NCI-H1048 (cell line): Measurements from ENCODE around the gene FOXN3.

Experiments used
- DNase-seq: peaks from one replicate; lab custom pipeline; 2025; lab: John Stamatoyannopoulos, UW

The FOXN3 gene, protein sequence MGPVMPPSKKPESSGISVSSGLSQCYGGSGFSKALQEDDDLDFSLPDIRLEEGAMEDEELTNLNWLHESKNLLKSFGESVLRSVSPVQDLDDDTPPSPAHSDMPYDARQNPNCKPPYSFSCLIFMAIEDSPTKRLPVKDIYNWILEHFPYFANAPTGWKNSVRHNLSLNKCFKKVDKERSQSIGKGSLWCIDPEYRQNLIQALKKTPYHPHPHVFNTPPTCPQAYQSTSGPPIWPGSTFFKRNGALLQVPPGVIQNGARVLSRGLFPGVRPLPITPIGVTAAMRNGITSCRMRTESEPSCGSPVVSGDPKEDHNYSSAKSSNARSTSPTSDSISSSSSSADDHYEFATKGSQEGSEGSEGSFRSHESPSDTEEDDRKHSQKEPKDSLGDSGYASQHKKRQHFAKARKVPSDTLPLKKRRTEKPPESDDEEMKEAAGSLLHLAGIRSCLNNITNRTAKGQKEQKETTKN

GRCh38 chr14:89417091-89417464 lies at the start of gene FOXN3:
Gene FOXN3 (minus strand): TSS chr14:89417233. CDS start chr14:89412476, 4,757 bp downstream.
- peak; percentile 69 for DNase-seq

GRCh38 chr14:89466484-89466883 lies 49.5 kb upstream of the FOXN3 start:
- no peak for DNase-seq

DNA sequence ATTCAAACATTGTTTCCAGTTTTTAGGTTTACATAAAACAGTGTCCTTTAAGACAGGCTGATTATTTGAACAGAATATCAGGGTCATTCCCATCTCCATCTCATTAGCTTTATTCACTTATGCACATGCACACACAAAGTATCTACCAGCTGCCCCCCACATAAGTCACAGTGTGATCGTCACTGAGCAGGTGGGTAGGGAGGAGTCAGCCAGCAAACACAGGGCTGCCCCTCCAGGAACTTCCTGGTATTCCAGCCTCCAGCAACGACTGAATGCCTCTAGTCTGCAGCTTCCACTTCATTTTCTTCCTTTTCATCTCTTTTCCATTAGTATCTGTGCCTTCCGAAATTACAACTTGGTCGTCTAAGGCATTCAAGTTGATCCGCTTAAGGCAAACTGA lies 48.8 kb upstream of the FOXN3 start:
- no peak for DNase-seq

DNA sequence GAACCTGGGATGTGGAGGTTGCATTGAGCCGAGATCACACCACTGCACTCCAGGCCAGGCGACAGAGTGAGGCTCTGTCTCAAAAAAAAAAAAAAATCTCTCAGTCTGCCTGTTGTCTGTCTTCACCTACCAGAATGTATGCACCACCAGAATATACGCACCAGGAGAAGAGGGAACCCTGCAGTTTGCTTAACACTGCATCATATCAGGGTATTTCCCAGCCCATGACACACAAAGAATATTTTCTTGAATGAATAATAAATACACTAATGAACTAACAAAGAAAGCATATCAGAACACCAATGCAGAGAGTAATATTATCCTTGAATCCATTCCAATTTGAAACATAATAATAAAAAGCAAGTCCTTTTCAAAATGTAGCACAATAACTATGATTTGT lies 44.2 kb upstream of the FOXN3 start:
- no peak for DNase-seq

DNA sequence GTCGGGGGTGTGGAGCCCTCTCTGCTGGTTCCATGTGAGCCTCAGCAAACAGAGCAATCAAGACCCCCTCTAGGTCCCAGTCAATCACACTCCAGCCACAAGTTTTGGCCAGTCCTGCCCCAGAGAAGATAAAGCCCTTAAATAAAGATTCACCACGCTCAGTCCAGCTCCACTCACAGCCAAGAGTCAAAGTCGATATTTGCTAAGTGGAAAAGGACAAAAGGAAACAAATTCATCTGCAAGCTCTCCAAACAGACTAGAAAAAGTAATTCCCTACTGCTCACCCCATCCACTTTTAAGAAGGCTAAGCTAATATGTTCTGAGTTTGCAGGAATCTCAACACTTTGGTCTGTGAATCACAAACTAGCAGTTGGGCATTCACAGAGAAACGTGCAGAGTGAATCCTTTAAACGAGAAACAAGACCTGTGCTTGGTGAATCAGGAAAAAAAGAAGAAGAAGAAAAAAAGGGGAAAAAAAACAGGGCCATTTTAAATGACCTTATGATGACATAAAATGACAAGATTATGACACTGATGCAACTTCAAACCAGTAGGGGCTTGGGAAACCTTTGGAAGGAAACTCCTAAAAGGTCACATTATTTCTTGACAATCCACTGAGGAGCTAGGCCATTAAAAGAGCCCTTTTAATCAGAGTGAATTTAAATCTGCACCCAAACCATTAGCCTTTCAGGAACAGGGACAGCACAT lies 41.8 kb upstream of the FOXN3 start:
- DNase-seq = no peak

DNA sequence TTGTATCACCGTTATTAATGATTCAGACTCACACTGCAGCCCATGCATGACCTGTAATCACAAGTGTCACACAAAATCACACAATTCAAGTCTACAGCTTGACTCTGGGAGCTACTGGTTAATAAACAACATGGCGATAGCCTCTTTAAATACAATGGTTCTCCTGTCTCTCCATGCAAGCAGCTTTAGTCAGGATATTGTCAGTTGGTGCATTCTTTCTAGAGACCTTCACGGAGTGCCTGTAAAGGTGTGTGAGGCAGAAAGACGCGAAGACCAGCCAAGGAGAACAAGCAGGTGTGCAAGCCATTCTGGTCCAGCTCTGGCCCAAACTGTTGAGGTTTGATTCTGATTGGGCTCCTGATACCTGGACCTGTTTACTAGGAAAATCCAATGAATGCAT lies 40.0 kb upstream of the FOXN3 start:
- DNase-seq = no peak

GRCh38 chr14:89455412-89455811 lies 38.4 kb upstream of the FOXN3 start:
- DNase-seq = no peak

GRCh38 chr14:89454996-89455395 lies 38.0 kb upstream of the FOXN3 start:
- no peak for DNase-seq

- DNase-seq = no peak
Measured at GRCh38 chr14:89452281-89452680, 35.2 kb upstream of the FOXN3 start.

DNA sequence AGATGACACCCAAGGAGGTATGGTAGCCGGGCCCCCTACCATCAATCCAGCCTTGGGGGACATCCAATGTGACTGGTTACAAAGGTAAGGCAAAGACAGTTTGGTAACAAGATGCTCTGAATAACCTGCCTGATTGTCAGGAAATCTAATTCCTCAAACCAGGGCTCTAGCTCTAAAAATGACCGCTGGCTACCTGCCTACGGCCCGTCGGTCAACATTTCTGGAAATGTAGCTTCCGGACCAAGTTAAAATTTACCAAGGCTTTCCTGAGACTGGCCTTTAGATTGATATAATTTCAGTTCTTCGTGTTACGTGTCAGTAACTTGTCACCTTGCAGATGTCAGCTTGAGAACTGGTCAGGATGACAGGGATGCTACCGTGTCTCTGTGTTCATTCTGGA lies 34.2 kb upstream of the FOXN3 start:
- no peak for DNase-seq

DNA sequence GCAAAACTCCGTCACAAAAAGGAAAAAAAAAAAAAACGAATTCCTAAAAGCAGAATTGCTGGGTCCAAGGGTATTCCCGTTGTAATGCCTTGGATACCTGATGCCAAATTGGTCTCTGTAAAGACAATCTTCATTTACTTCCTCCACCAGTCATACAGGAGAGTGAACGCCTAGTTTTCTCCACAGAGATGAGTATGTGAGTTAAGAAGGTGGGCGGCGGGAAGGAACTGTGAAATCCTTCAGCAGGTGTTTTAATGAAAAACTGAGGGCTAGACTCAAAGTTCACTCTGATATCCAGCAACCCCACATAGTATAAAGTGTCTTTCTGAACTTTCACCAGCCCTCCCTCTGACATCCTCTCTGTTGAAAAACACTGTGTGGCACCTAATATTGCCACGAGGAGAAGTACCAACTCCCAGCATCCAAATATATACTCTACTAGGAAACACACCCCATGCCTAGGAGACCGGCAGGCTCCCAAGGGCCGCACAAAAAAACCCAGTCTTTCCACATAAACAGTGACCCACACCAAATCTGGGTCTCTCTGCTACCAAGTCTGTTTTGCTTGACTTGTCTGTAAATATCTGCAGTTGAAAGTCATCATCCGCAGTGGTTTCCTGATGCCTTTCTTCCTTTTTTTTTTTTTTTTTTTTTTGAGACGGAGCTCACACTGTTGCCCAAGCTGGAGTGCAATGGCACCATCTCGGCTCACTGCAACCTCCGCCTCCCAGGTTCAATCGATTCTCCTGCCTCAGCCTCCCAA lies 30.3 kb upstream of the FOXN3 start:
- no peak for DNase-seq

GRCh38 chr14:89445273-89445973 lies 28.4 kb upstream of the FOXN3 start:
- no peak for DNase-seq

DNA sequence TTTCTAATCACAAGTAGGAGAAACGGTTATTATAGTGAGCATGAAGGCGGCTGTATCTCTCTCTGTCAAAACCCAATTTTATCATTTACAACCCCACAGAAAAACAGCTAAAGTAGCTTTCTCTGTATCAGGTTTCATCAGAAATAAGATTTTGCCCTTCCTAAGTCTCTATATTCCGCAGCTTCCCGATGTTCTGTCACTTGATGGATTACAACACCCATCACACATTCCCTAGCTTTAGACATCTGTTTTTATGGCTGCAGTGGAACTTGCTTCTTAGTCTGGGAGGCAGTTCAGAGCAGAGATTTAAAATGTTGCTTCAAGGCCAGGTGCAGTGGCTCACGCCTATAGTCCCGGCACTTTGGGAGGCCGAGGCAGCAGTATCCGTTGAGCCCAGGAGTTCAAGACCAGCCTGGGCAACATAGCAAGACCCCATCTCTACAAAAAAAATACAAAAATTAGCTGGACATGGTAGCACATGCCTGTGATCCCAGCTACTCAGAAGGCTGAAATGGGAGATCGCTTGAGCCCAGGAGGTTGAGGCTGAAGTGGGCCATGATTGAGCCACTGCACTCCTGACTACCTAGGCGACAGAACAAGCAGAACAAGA lies 27.6 kb upstream of the FOXN3 start:
- no peak for DNase-seq

DNA sequence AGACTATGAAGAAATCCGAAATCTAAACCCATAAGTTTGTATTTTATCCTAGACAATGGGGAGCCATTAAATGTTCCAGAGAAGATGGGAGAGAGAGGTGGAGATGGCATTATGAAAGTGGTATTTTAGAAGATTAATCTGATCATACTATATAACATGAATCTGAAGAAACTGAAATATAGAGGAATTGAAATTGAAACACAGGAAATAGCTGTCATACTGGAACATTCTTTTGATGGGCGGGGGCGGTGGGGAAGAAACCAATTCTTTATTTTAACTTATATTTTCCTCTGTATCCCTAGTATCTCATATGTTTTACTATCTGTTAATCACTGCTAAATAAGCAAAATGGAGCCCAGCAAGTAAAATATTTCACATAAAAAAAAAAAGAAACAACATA lies 27.0 kb upstream of the FOXN3 start:
- no peak for DNase-seq

GRCh38 chr14:89443042-89443629 lies 26.1 kb upstream of the FOXN3 start:
- DNase-seq = no peak

DNA sequence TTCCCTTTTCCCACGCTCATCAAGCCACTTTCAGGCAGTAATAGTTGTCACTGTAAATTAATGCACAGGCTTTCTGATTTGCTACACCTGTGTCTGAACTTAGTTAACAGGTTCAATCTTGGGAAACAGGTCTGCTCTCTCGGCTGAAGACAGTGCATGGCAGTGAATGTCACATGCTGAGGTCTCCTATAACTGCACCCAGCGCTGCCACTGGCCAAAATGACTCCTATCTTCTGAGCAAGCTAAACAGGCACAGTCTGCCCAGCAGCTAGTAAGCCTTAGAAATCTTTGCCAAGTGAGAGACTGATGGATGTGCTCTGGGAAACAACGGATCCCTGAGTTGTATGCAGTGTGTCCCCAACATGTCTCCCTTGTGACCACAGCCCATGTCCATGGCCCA lies 25.2 kb upstream of the FOXN3 start:
- no peak for DNase-seq

GRCh38 chr14:89440986-89441909 lies 24.2 kb upstream of the FOXN3 start:
- no peak for DNase-seq

DNA sequence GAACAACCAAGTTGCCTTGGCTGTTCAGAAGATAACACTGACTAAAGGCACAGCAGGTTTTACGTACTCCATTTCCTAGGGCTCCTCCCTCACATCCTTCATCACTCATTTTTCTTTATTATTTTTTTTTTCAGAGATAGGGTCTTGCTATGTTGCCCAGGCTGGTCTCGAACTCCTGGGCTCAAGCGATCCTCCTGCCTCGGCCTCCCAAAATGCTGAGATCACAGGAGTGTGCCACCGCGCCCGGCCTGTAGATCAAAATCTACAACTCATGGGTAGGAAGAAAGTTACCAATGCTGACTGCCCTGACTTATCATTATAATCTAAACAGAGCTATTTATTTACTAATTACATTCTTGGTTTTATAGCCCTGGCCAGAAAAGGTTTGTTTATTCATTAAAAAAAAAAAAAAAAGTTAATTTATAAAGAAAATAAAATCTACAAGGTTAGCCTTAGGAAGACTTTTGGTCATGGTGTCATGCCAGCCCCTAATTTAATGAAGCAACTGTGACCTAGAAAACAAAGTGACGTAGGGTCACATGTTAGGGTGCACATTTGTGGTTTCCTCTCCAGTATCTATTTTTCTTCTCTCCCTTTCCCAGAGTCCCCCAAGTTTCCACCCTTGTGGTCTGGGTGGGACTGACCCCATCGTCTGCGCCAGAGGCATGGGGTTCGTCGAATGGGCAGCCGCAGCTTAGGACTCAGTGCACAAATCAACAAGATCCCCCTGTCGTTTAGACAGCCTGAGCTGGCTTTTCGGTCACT lies 19.0 kb upstream of the FOXN3 start:
- no peak for DNase-seq

GRCh38 chr14:89435492-89435891 lies 18.5 kb upstream of the FOXN3 start:
- no peak for DNase-seq
